Measurements from ENCODE around the gene UBE3D.

GRCh38 chr6:82878812-82879211 lies 186.8 kb downstream of the UBE3D start:
- TF ChIP-seq CTCF (conservative IDR thresholded peaks at IDR 0.05; ENCODE audit: low read depth, low read length) (no peak), EZH2 (IDR thresholded peaks at IDR 0.05; ENCODE audit: borderline replicate concordance, low read depth, low read length, poor library complexity, severe bottlenecking) (no peak)
